ENCODE measurements around the gene ARF5. TPM values are rescaled to one million over a fixed set of nuclear protein-coding genes. Genes with fewer than 3 reads are reported as not detected.

Gene ARF5
- total and polyA plus RNA-seq, 2 of the 8 experiments (the other 6 are each of a cell fraction or from before 2014, with no cell fraction given) = 154 to 579 TPM

GRCh38 chr7:127557803-127558202 lies 30.4 kb upstream of the ARF5 start:
- FAIRE-seq = no peak
- H3K23me2 ChIP-seq (ENCODE audit: low read depth, low read length) = no peaks in the 10 kb centered on the region
- POLR2A ChIA-PET (ENCODE audit: partially characterized antibody) = no interaction called here
- no peak overlapping the region for H4K8ac ChIP-seq (ENCODE audit: extremely low read depth, insufficient read depth, low read length)
- no peak overlapping the region for H3K18ac ChIP-seq (ENCODE audit: extremely low read depth, low read length)
- H3K36me3 ChIP-seq (ENCODE audit: control insufficient read depth in 2 of 4, insufficient read depth in 4 of 4, low read length in 3 of 4) = no peaks in the 10 kb centered on the region
- no peaks in the 10 kb centered on the region for H3K79me2 ChIP-seq (ENCODE audit: control insufficient read depth in 1 of 2, insufficient read depth in 2 of 2, low read length in 2 of 2)
- no peak overlapping the region for H4K5ac ChIP-seq (ENCODE audit: insufficient read length, low read depth, low read length)
- no peak overlapping the region for H2BK15ac ChIP-seq (ENCODE audit: low read length)
- no peaks in the 10 kb centered on the region for H3K79me1 ChIP-seq (ENCODE audit: low read depth, low read length)
- H3K14ac ChIP-seq (ENCODE audit: insufficient read length) = no peak overlapping the region
- H2BK12ac ChIP-seq (ENCODE audit: low read depth, low read length) = no peak overlapping the region
- no peaks in the 10 kb centered on the region for H3K4me1 ChIP-seq (replicated peaks in 1 of 4; ENCODE audit: control insufficient read depth in 3 of 4, insufficient read depth in 4 of 4, low read length in 3 of 4)
- no peak for DNase-seq (ENCODE audit: low read depth in 1 of 2, low spot score in 2 of 2)
- no peak overlapping the region for H3K9ac ChIP-seq (replicated peaks in 1 of 4; ENCODE audit: extremely low read depth in 1 of 4, low read depth in 3 of 4, low read length in 3 of 4)
- no peaks in the 10 kb centered on the region for H4K20me1 ChIP-seq (replicated peaks in 1 of 2; ENCODE audit: control insufficient read depth in 1 of 2, insufficient read depth in 2 of 2, low read length in 2 of 2)
- no peak overlapping the region for H3K56ac ChIP-seq (replicated peaks; ENCODE audit: insufficient read length, low read depth, low read length)
- H3K4me2 ChIP-seq (ENCODE audit: insufficient read depth in 1 of 2, low read depth in 2 of 2, low read length in 2 of 2) = no peak overlapping the region
- no peak overlapping the region for H3K4me3 ChIP-seq (ENCODE audit: extremely low read depth in 1 of 4, insufficient read depth in 2 of 4, low read depth in 3 of 4, low read length in 4 of 4)
- H2AK5ac ChIP-seq (ENCODE audit: low read depth, low read length) = no peak overlapping the region
- no peak overlapping the region for H4K91ac ChIP-seq (replicated peaks; ENCODE audit: insufficient read length, low read length)
- H3K23ac ChIP-seq (ENCODE audit: insufficient read length) = no peak overlapping the region
- no peak overlapping the region for H2BK20ac ChIP-seq (ENCODE audit: low read length)
- H3K4ac ChIP-seq (replicated peaks; ENCODE audit: insufficient read length, low read depth, low read length) = no peak overlapping the region
- H3K9me3 ChIP-seq (ENCODE audit: insufficient read depth in 2 of 2, low read depth in 1 of 2, low read length in 1 of 2) = no peaks in the 10 kb centered on the region; a peak in 1 of 4 replicates
- CTCF ChIA-PET (ENCODE audit: partially characterized antibody) = no interaction called here
- no peak overlapping the region for H2BK5ac ChIP-seq (ENCODE audit: low read depth, low read length)
- WGBS, 2 experiments (ENCODE audit: extremely low coverage in 1 of 2, insufficient coverage in 1 of 2, insufficient read length in 1 of 2, insufficient replicate concordance in 2 of 2, low coverage in 1 of 2, low lambda C conversion rate in 2 of 2, missing lambda C conversion rate in 1 of 2) = 79% methylated on average over 2 of the region's 2 CpGs; no CpG with 5 or more reads in 1 of the 2 experiments
- H3K27me3 ChIP-seq (replicated peaks in 1 of 4; ENCODE audit: control insufficient read depth in 3 of 4, extremely low read depth in 1 of 4, insufficient read depth in 3 of 4, low read length in 3 of 4) = peaks cover 0 to 5% (median 0%) of the 10 kb centered on the region in 4 experiments; a peak in 1 of 7 replicates
- H2BK120ac ChIP-seq (replicated peaks; ENCODE audit: low read depth, low read length) = no peak overlapping the region
- no peak overlapping the region for H2AFZ ChIP-seq (ENCODE audit: low read length)
- H3K27ac ChIP-seq (ENCODE audit: low read depth, low read length) = no peak overlapping the region
- TF ChIP-seq CREB1 (IDR thresholded peaks at IDR 0.05) = no peak
- TF ChIP-seq JUN (IDR thresholded peaks at IDR 0.05; ENCODE audit: low read depth, low read length) = no peak
- no peak for TF ChIP-seq JUND (IDR thresholded peaks at IDR 0.05; ENCODE audit: low read length)
- no peak for TF ChIP-seq SP1 (IDR thresholded peaks at IDR 0.05; ENCODE audit: low read depth, low read length)
- no peak for TF ChIP-seq SRF (IDR thresholded peaks at IDR 0.05; ENCODE audit: low read depth, low read length)
- TF ChIP-seq TBP (IDR thresholded peaks at IDR 0.05; ENCODE audit: low read depth, low read length) = no peak
- TF ChIP-seq MAX (IDR thresholded peaks at IDR 0.05) = no peak
- TF ChIP-seq TAF7 (optimal IDR thresholded peaks at IDR 0.05; ENCODE audit: borderline replicate concordance, low read depth, low read length) = no peak
- no peak for TF ChIP-seq CTCF (IDR thresholded peaks at IDR 0.05; ENCODE audit: control extremely low read depth in 1 of 3, insufficient read depth in 1 of 3, low read depth in 1 of 3, low read length in 3 of 3)
- no peak for TF ChIP-seq BACH1 (IDR thresholded peaks at IDR 0.05; ENCODE audit: low read length)
- no peak for TF ChIP-seq POU5F1 (IDR thresholded peaks at IDR 0.05; ENCODE audit: low read depth, low read length)
- no peak for TF ChIP-seq EZH2 (IDR thresholded peaks at IDR 0.05; ENCODE audit: low read depth, low read length, severe bottlenecking)
- TF ChIP-seq SP2 (IDR thresholded peaks at IDR 0.05; ENCODE audit: low read length) = no peak
- no peak for TF ChIP-seq CEBPB (IDR thresholded peaks at IDR 0.05; ENCODE audit: low read depth, low read length)
